K562 treated with DMSO at 1 percent for 4 hours (cell line): ENCODE results near the gene NECTIN3. TPM values are rescaled to one million over a fixed set of nuclear protein-coding genes. Genes with fewer than 3 reads are reported as not detected.

Experiments
- total RNA-seq: library from RNA; unstranded; fragments of 300-600 nt; gene quantifications from 2 replicates; pipeline ENCODE4 v1.2.3, GENCODE V29; 2022; ENCODE audit not compliant: insufficient read depth

NECTIN3 gene
- total RNA-seq: not detected in 2 replicates

GRCh38 chr3:111071257-111072030, at the start of gene NECTIN3:
Gene NECTIN3 (plus strand): TSS chr3:111071816. CDS start chr3:111072018, 202 bp downstream.

